GM12878 (cell line): Measurements from ENCODE around the gene SSH2. TPM values are rescaled to one million over a fixed set of nuclear protein-coding genes. Genes with fewer than 3 reads are reported as not detected.
A peak's percentile ranks its signal among the peaks of the same experiment; 100 is the strongest.

Experiments used
- ATAC-seq: fragments of 200-7000 bp; cut with Tn5 transposase; 3 replicates; pipeline ENCODE4 v1.9.1; 2020; ENCODE audit warnings: mild to moderate bottlenecking, moderate library complexity
- BruUV-seq: library from RNA; stranded (reverse); fragments of 400-500 nt; replicated peaks from 2 replicates; lab custom pipeline; 2021; lab: Mats Ljungman, UMichigan
- CTCF ChIA-PET: fragments of 300-600 bp; sonication (Branson Sonifier 250); formaldehyde crosslinking; extraction: SDS; loops from one replicate; lab custom pipeline; 2021; ENCODE audit warnings: inconsistent platforms; lab: Yijun Ruan, JAX
- POLR2A ChIA-PET: fragments of 350-600 bp; formaldehyde crosslinking; extraction: SDS; loops from one replicate; lab custom pipeline; 2021; ENCODE audit warnings: inconsistent platforms; lab: Charles Lee
- RAD21 ChIA-PET: fragments of 300-600 bp; sonication (Branson Sonifier 250); formaldehyde crosslinking; loops from one replicate; lab custom pipeline; 2023; ENCODE audit warnings: antibody characterized with exemption; ENCODE audit not compliant: unreplicated experiment; lab: Charles Lee
- SMC1A ChIA-PET: fragments of 300-600 bp; sonication (Branson Sonifier 250); formaldehyde crosslinking; loops from one replicate; lab custom pipeline; 2023; ENCODE audit not compliant: unreplicated experiment, uncharacterized antibody; lab: Charles Lee
- DNase-seq: peaks from one replicate; pipeline ENCODE4 v3.0.0-alpha.2; 2011; ENCODE audit warnings: low read depth, low spot score
- FAIRE-seq: peaks from 3 replicates; lab custom pipeline; 2011; peaks lifted over from hg19 to GRCh38; lab: Jason Lieb, UNC
- H2AFZ ChIP-seq: 2 replicates; pipeline ENCODE4 v1.6.0; 2011; ENCODE audit warnings: low read depth, low read length, control low read depth; ENCODE audit not compliant: control insufficient read depth
- H3K27ac ChIP-seq: 2 replicates; pipeline ENCODE4 v1.5.1; 2011; ENCODE audit warnings: control low read depth; ENCODE audit not compliant: control insufficient read depth, insufficient read depth
- H3K27me3 ChIP-seq, 2 experiments: replicated peaks in 1 of 2; 2 replicates each; pipeline versions ENCODE4 v1.6.0 to v1.6.1; 2011; ENCODE audit warnings: low read length in 1 of 2; ENCODE audit not compliant: control insufficient read depth in 2 of 2, insufficient read depth in 2 of 2
- H3K36me3 ChIP-seq, 2 experiments: 2 replicates each; pipeline ENCODE4 v1.5.1; 2011; ENCODE audit warnings: low read length in 1 of 2; ENCODE audit not compliant: control insufficient read depth in 2 of 2, insufficient read depth in 2 of 2
- H3K4me1 ChIP-seq: 2 replicates; pipeline ENCODE4 v1.6.1; 2011; ENCODE audit warnings: mild to moderate bottlenecking, low read length, moderate library complexity, mixed read lengths; ENCODE audit not compliant: control insufficient read depth, insufficient read depth
- H3K4me2 ChIP-seq: 2 replicates; pipeline ENCODE4 v1.6.0; 2011; ENCODE audit warnings: control low read depth; ENCODE audit not compliant: control insufficient read depth, insufficient read depth
- H3K4me3 ChIP-seq: fragments of 200-600 bp; sonication (generic); 2 replicates; pipeline ENCODE4 v1.5.1; 2016
- H3K79me2 ChIP-seq: 2 replicates; pipeline ENCODE4 v1.6.0; 2011; ENCODE audit warnings: low read length; ENCODE audit not compliant: control insufficient read depth, insufficient read depth
- H3K9ac ChIP-seq: 2 replicates; pipeline ENCODE4 v1.8.0; 2011; ENCODE audit warnings: low read length, control low read depth, mixed read lengths; ENCODE audit not compliant: control insufficient read depth, insufficient read depth
- H3K9me3 ChIP-seq: replicated peaks from 3 replicates; pipeline ENCODE4 v1.5.1; 2011; ENCODE audit warnings: mild to moderate bottlenecking, low read length; ENCODE audit not compliant: control insufficient read depth, insufficient read depth
- H4K20me1 ChIP-seq: 2 replicates; pipeline ENCODE4 v1.6.0; 2011; ENCODE audit not compliant: control insufficient read depth, insufficient read depth
- CHD4 ChIP-seq: fragments of 200-600 bp; sonication (generic); IDR thresholded peaks from 2 replicates; pipeline ENCODE4 v1.6.1; 2016; ENCODE audit warnings: mild to moderate bottlenecking
- ELK1 ChIP-seq: IDR thresholded peaks from 2 replicates; pipeline ENCODE4 v1.6.1; 2012; ENCODE audit warnings: low read depth, low read length, improper control_type of control experiment
- ESRRA ChIP-seq: IDR thresholded peaks from 2 replicates; pipeline ENCODE4 v1.6.1; 2012; ENCODE audit warnings: mild to moderate bottlenecking, low read length, improper control_type of control experiment
- KDM1A ChIP-seq: fragments of 200-600 bp; sonication (generic); IDR thresholded peaks from 2 replicates; pipeline ENCODE4 v1.6.1; 2016; ENCODE audit warnings: borderline replicate concordance
- MTA3 ChIP-seq: IDR thresholded peaks from 2 replicates; pipeline ENCODE4 v1.6.1; 2012; ENCODE audit warnings: low read length, inconsistent platforms, borderline replicate concordance
- MYB ChIP-seq: fragments of 150-350 bp; IDR thresholded peaks from 2 replicates; pipeline ENCODE4 v1.6.1; 2014; ENCODE audit warnings: mild to moderate bottlenecking, low read depth, low read length, borderline replicate concordance
- NFYA ChIP-seq: IDR thresholded peaks from 2 replicates; pipeline ENCODE4 v1.6.1; 2011; ENCODE audit warnings: low read depth, mild to moderate bottlenecking, low read length, improper control_type of control experiment, borderline replicate concordance
- PAX5 ChIP-seq: IDR thresholded peaks from 2 replicates; pipeline ENCODE4 v1.6.1; 2011; ENCODE audit warnings: low read depth, low read length, borderline replicate concordance
- PBX3 ChIP-seq: IDR thresholded peaks from 2 replicates; pipeline ENCODE4 v1.6.1; 2011; ENCODE audit warnings: mild to moderate bottlenecking, low read depth, low read length, moderate library complexity; ENCODE audit not compliant: insufficient replicate concordance
- PML ChIP-seq: IDR thresholded peaks from 2 replicates; pipeline ENCODE4 v1.6.1; 2012; ENCODE audit warnings: low read length, inconsistent platforms
- RCOR1 ChIP-seq: conservative IDR thresholded peaks from 2 replicates; pipeline ENCODE4 v1.6.1; 2012; ENCODE audit warnings: low read depth, low read length, improper control_type of control experiment
- RFX5 ChIP-seq: IDR thresholded peaks from 2 replicates; pipeline ENCODE4 v1.6.1; 2011; ENCODE audit warnings: low read depth, low read length, improper control_type of control experiment
- TBL1XR1 ChIP-seq: IDR thresholded peaks from 2 replicates; pipeline ENCODE4 v1.6.1; 2012; ENCODE audit warnings: low read depth, low read length, improper control_type of control experiment
- YY1 ChIP-seq: IDR thresholded peaks from 2 replicates; pipeline ENCODE4 v1.6.1; 2011; ENCODE audit warnings: low read depth, mild to moderate bottlenecking, low read length
- ZBED1 ChIP-seq: IDR thresholded peaks from 2 replicates; pipeline ENCODE4 v1.6.1; 2016; ENCODE audit warnings: borderline replicate concordance
- ZNF24 ChIP-seq: fragments of 450-650 bp; IDR thresholded peaks from 2 replicates; pipeline ENCODE4 v1.6.1; 2017; ENCODE audit warnings: antibody characterized with exemption, mild to moderate bottlenecking
- ZNF384 ChIP-seq: IDR thresholded peaks from 2 replicates; pipeline ENCODE4 v1.6.1; 2012; ENCODE audit warnings: low read depth, mild to moderate bottlenecking, low read length, improper control_type of control experiment, borderline replicate concordance
- ZNF622 ChIP-seq: fragments of 450-650 bp; IDR thresholded peaks from 2 replicates; pipeline ENCODE4 v1.6.1; 2017; ENCODE audit warnings: mild to moderate bottlenecking, inconsistent platforms
- ZZZ3 ChIP-seq: IDR thresholded peaks from 2 replicates; pipeline ENCODE4 v1.6.1; 2011; ENCODE audit warnings: low read depth; ENCODE audit not compliant: control insufficient read depth, insufficient read length
- WGBS: methylation state at CpG from one replicate; pipeline ENCODE4 v1.1.6; 2016; ENCODE audit warnings: low lambda C conversion rate; ENCODE audit not compliant: insufficient replicate concordance, insufficient coverage; ENCODE audit errors: missing lambda C conversion rate; 5-methylcytosine and 5-hydroxymethylcytosine counted together
- in situ Hi-C: fragments of 300-500 bp; cut with MboI; formaldehyde crosslinking; loops from 9 replicates; pipeline ENCODE4 v1.14.3; 2018; ENCODE audit warnings: mixed read lengths
- intact Hi-C: fragments of 100-400 bp; cut with micrococcal nuclease; formaldehyde crosslinking; loops from one replicate; pipeline ENCODE4 v1.14.2; 2022; ENCODE audit not compliant: unreplicated experiment
- polyA plus RNA-seq, 11 experiments: library from polyadenylated mRNA; depleted of rRNA in 4 of 11; unstranded in 6 of 11; stranded (reverse) in 5 of 11; fragments of >200 nt; fragmentation: Nextera tagmentation in 4 of 11; fragmentation: Illumina TruSeq in 1 of 11; extraction: Ambion mirVana in 4 of 11; extraction: Trizol in 1 of 11; gene quantifications; 1 replicate in 1 of 11; 2 replicates in 10 of 11; pipeline versions ENCODE4 v1.2.1 to v1.2.3, GENCODE V29; 2011 to 2016; ENCODE audit warnings: inconsistent platforms in 2 of 11, missing spikeins in 2 of 11, low read depth in 1 of 11
- total RNA-seq, 4 experiments: library from RNA; depleted of rRNA in 3 of 4; stranded (reverse); fragments of >200 nt in 3 of 4; fragmentation: Illumina TruSeq in 1 of 4; extraction: Trizol in 1 of 4; gene quantifications; 2 replicates each; pipeline versions ENCODE4 v1.2.1 to v1.2.3, GENCODE V29; 2013 to 2021

The SSH2 gene
- total and polyA plus RNA-seq, 10 of the 15 experiments (the other 5 are each of a cell fraction or from before 2014, with no cell fraction given), result 9.3 to 65.9 (median 34.0) TPM

GRCh38 chr17:29650396-29650795 lies 279.6 kb downstream of the SSH2 start:
- no peak overlapping the region for H3K4me3 ChIP-seq
- in situ Hi-C loops, result no loop called here

GRCh38 chr17:29649359-29649758 lies 280.7 kb downstream of the SSH2 start:
- in situ Hi-C loops, result no loop called here

More at GRCh38 chr17:29650396-29650795, 279.6 kb downstream of the SSH2 start:
- Histone ChIP-seq H3K9ac (no peak overlapping the region), H3K27me3 (no peaks in the 10 kb centered on the region), H2AFZ (no peak overlapping the region), H3K4me2 (no peak overlapping the region), H3K79me2 (no peaks in the 10 kb centered on the region), H3K27ac (no peak overlapping the region), H4K20me1 (no peaks in the 10 kb centered on the region), H3K36me3 (peaks cover 0 to 16% of the 10 kb centered on the region in 2 experiments), H3K4me1 (no peaks in the 10 kb centered on the region), H3K9me3 (no peaks in the 10 kb centered on the region)
- RAD21 ChIA-PET, result no interaction called here
- ATAC-seq (no peak), FAIRE-seq (no peak), DNase-seq (no peak)
- CTCF ChIA-PET, result interaction anchor here (1.3 kb wide), 1 partner anchor 129 kb away, joined by 4 read pairs; no protein-coding TSS in a partner anchor
- intact Hi-C loops, result no loop called here
- WGBS, result 40% methylated on average over 4 of the region's 4 CpGs
- POLR2A ChIA-PET, result no interaction called here
- SMC1A ChIA-PET, result no interaction called here
- BruUV-seq, result TSS peak; percentile 10
- TF ChIP-seq ZNF384 (no peak), YY1 (no peak), KDM1A (no peak)

More at GRCh38 chr17:29649359-29649758, 280.7 kb downstream of the SSH2 start:
- BruUV-seq, result no TSS peak
- H3K27me3 ChIP-seq, result no peaks in the 10 kb centered on the region
- CTCF ChIA-PET, result interaction anchor here (1.3 kb wide), 1 partner anchor 130 kb away, joined by 4 read pairs; no protein-coding TSS in a partner anchor
- DNase-seq (no peak), FAIRE-seq (no peak), ATAC-seq (no peak)
- intact Hi-C loops, result no loop called here
- no peaks in the 10 kb centered on the region for H3K79me2 ChIP-seq
- H3K4me1 ChIP-seq, result no peaks in the 10 kb centered on the region
- no peaks in the 10 kb centered on the region for H3K9me3 ChIP-seq
- peaks cover 0 to 15% of the 10 kb centered on the region in 2 experiments for H3K36me3 ChIP-seq
- POLR2A ChIA-PET, result no interaction called here
- no peak overlapping the region for H3K4me3 ChIP-seq
- no peaks in the 10 kb centered on the region for H4K20me1 ChIP-seq
- TF ChIP-seq ESRRA, result no peak
- no peak for TF ChIP-seq MYB
- no peak for TF ChIP-seq RCOR1
- TF ChIP-seq CHD4, result no peak
- no peak for TF ChIP-seq MTA3
- no peak for TF ChIP-seq NFYA
- no peak for TF ChIP-seq ZNF24
- TF ChIP-seq PML, result no peak
- TF ChIP-seq ELK1, result no peak
- TF ChIP-seq ZBED1, result no peak
- TF ChIP-seq TBL1XR1, result no peak
- no peak for TF ChIP-seq ZZZ3
- no peak for TF ChIP-seq RFX5
- TF ChIP-seq PBX3, result no peak
- no peak for TF ChIP-seq PAX5
- no peak for TF ChIP-seq ZNF622
- SMC1A ChIA-PET, result interaction anchor here (0.6 to 0.8 kb wide), 3 partner anchors 33 to 158 kb away, joined by 3 to 4 read pairs (median 3); no protein-coding TSS in a partner anchor
- no peak overlapping the region for H3K4me2 ChIP-seq
- WGBS, result 86% methylated on average over 5 of the region's 5 CpGs
- H3K9ac ChIP-seq, result no peak overlapping the region
- RAD21 ChIA-PET, result no interaction called here
- H2AFZ ChIP-seq, result no peak overlapping the region
- no peak overlapping the region for H3K27ac ChIP-seq
